Measurements from ENCODE around the gene RAB6A.
A peak's percentile ranks its signal among the peaks of the same experiment; 100 is the strongest.

Gene RAB6A

GRCh38 chr11:73662445-73663157 lies 98.3 kb downstream of the RAB6A start:
- Histone ChIP-seq H3K27ac (no peak overlapping the region), H3K4me3 (no peak overlapping the region)
- DNase-seq (ENCODE audit: low spot score) = no peak
- TF ChIP-seq, protein P1, sequence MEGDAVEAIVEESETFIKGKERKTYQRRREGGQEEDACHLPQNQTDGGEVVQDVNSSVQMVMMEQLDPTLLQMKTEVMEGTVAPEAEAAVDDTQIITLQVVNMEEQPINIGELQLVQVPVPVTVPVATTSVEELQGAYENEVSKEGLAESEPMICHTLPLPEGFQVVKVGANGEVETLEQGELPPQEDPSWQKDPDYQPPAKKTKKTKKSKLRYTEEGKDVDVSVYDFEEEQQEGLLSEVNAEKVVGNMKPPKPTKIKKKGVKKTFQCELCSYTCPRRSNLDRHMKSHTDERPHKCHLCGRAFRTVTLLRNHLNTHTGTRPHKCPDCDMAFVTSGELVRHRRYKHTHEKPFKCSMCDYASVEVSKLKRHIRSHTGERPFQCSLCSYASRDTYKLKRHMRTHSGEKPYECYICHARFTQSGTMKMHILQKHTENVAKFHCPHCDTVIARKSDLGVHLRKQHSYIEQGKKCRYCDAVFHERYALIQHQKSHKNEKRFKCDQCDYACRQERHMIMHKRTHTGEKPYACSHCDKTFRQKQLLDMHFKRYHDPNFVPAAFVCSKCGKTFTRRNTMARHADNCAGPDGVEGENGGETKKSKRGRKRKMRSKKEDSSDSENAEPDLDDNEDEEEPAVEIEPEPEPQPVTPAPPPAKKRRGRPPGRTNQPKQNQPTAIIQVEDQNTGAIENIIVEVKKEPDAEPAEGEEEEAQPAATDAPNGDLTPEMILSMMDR (IDR thresholded peaks at IDR 0.05) = no peak

DNA sequence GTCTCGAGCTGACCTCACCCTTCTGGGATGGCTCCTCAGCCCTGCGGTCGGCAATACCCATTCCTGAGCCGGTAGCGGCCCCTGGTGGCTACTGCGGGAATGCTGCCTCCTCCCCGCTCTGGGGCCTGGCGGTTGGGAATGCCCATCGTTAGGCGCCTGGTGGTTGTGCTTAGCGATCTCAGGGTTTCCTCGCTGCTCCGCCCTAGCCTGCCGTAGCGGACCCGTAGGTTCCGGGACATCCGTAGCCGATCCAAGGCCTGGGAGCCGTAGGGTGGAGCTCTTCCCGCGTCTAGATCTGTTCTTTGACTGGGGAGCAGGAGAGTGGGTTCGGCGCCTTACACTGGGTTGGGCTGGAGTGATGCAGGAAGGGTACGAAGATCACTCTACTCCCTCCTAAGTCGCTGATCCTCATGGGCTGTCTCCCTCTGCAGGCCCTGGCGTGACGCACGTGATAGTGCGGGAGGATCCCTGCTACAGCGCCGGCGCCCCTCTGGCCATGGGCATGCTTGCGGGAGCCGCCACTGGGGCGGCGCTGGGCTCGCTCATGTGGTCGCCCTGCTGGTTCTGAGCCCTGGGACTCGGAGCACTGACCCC lies 99.7 kb downstream of the RAB6A start:
- H3K27ac ChIP-seq = no peak overlapping the region
- TF ChIP-seq, protein P1 (IDR thresholded peaks at IDR 0.05) = peak; percentile 97
- DNase-seq (ENCODE audit: low spot score) = peak; percentile 86
- peak overlapping the region; percentile 62 for H3K4me3 ChIP-seq

GRCh38 chr11:73660497-73661034 lies 100.3 kb downstream of the RAB6A start:
- H3K27ac ChIP-seq = no peak overlapping the region
- TF ChIP-seq, protein P1 (IDR thresholded peaks at IDR 0.05) = no peak
- H3K4me3 ChIP-seq = peak overlapping the region; percentile 62
- DNase-seq (ENCODE audit: low spot score) = no peak

DNA sequence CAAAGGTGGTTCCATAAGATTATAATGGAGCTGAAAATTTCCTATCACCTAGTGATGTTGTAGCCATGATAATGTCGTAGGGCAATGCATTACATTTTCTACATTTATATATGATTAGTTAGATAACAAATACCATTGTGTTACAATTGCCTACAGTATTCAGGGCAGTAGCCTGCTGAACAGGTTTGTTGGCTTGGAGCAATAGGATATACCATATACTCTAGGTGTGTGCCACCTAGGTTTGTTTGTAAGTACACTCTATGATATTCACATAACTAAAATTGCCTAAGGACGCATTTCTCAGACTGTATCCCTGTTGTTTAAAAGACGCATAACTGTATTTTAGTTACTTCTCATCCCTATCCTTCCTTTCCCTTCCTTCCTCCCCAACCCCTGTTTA lies 100.9 kb downstream of the RAB6A start:
- no peak overlapping the region for H3K4me3 ChIP-seq
- H3K27ac ChIP-seq = no peak overlapping the region
- no peak for DNase-seq (ENCODE audit: low spot score)
- TF ChIP-seq, protein P1 (IDR thresholded peaks at IDR 0.05) = no peak

DNA sequence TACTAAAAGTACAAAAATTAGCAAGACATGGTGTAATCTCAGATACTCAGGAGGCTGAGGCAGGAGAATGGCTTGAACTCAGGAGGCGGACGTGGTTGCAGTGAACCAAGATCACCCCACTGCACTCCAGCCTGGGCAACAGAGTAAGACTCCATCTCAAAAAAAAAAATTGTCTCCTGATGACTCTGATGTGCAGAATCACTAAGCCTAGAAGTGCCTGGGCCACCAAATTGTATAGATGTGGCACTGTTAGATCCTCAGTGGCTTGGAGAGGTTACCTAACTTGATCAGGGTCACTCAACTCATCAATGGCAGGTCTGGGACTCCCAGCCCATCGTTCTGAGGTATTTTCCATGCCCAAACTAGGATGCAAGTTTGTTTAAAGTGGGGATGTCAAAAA lies 103.9 kb downstream of the RAB6A start:
- DNase-seq (ENCODE audit: low spot score) = no peak
- H3K27ac ChIP-seq = no peak overlapping the region
- H3K4me3 ChIP-seq = no peak overlapping the region
- TF ChIP-seq, protein P1 (IDR thresholded peaks at IDR 0.05) = no peak

DNA sequence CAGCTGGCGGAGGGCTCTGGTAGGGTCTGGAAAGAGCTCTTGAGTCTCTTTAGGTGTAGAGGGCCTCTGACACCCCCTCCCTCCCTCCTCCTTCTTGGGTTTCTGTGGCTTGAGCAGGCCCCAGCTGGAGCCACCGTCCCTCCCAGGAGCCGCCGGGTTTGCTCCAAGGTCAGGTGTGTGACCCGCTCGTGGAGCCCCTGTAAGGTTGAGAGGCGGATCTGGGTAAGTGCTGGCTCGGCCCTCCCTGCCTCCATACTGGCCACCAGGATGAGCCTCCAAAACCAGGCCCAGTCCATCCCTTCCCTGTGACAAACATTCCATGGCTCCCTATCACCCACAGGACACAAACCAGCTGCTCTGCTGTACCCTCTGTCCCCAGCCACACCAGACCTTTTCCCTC lies 105.2 kb downstream of the RAB6A start:
- Histone ChIP-seq H3K4me3 (no peak overlapping the region), H3K27ac (no peak overlapping the region)
- DNase-seq (ENCODE audit: low spot score) = no peak
- TF ChIP-seq, protein P1 (IDR thresholded peaks at IDR 0.05) = no peak
